Cardiac atrium fibroblast (primary cell): ENCODE measurements around the gene LCN15. TPM values are rescaled to one million over a fixed set of nuclear protein-coding genes. Genes with fewer than 3 reads are reported as not detected.

Experiments
- total RNA-seq: library from RNA; depleted of rRNA; stranded (reverse); fragments of >200 nt; gene quantifications from 2 replicates; pipeline ENCODE4 v1.2.3, GENCODE V29; 2015

Gene LCN15, protein sequence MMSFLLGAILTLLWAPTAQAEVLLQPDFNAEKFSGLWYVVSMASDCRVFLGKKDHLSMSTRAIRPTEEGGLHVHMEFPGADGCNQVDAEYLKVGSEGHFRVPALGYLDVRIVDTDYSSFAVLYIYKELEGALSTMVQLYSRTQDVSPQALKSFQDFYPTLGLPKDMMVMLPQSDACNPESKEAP
- total RNA-seq: not detected in 2 replicates

DNA sequence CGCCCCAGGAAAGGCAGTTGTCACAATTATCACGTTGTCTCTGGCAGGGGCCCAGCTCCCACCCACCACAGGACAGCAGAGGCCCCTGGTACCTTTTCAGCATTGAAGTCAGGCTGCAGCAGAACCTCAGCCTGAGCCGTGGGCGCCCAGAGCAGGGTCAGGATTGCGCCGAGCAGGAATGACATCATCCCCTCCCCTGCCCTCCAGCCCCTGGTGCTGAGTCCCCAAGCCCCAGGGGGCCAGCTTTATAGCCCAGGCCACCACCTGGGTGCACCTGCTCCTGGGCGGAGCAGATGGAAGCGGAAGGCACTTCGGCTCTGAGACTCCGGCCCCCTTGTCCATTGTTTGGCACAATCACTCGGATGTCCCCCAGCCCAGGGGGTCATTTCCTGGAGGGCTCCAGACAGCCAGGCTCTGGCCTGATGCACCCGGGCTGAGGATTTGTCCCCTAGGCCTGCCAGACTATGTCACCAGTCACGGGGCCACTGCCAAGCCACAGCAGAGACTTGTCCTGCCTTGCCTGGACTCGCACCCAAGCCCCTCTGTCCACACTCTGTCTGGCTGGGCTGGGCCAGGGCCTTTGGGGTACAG is at the start of gene LCN15:
TSS of gene LCN15 (minus strand) at position 218 of the 591 bp plus-strand sequence. CDS start at position 188, 30 bp downstream.

GRCh38 chr9:136807281-136808074 is 43.2 kb upstream of the LCN15 start, which contains the start of gene RABL6:
Gene RABL6, plus strand, starts transcription at chr9:136807948. Its CDS starts 249 bp downstream, at chr9:136808197.

GRCh38 chr9:136796238-136796774 is 32.0 kb upstream of the LCN15 start, which contains the start of gene CCDC183:
Gene CCDC183, plus strand, starts transcription at chr9:136796338. Its CDS starts 60 bp downstream, at chr9:136796398.

GRCh38 chr9:136790640-136791515 is 26.6 kb upstream of the LCN15 start, which contains the start of gene TMEM141:
Gene TMEM141, plus strand, starts transcription at chr9:136791344. Its CDS starts 27 bp downstream, at chr9:136791371.

DNA sequence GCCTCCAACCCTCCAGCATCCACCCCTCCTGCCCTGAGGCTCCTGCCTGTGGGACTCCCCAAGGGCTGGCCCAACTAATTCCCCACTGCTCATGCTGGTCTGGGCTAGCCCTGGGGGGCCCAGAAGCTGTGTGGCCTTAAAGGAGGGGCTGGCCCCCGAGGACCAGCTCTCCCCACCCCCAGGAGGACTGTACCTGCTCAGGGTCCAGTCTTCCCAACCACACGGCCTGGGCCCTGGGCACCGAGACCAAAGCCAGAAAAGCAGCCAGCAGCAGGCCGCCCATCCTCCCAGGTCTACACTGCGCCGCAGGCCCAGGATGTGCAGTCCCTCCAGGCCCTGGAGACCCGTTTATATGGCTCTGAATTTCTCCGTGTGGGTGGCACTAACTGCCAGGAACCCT is 16.1 kb downstream of the LCN15 start, which contains the start of gene LCN6:
TSS of gene LCN6 (minus strand) at position 325 of the 400 bp plus-strand sequence. CDS start at position 283, 42 bp downstream.

DNA sequence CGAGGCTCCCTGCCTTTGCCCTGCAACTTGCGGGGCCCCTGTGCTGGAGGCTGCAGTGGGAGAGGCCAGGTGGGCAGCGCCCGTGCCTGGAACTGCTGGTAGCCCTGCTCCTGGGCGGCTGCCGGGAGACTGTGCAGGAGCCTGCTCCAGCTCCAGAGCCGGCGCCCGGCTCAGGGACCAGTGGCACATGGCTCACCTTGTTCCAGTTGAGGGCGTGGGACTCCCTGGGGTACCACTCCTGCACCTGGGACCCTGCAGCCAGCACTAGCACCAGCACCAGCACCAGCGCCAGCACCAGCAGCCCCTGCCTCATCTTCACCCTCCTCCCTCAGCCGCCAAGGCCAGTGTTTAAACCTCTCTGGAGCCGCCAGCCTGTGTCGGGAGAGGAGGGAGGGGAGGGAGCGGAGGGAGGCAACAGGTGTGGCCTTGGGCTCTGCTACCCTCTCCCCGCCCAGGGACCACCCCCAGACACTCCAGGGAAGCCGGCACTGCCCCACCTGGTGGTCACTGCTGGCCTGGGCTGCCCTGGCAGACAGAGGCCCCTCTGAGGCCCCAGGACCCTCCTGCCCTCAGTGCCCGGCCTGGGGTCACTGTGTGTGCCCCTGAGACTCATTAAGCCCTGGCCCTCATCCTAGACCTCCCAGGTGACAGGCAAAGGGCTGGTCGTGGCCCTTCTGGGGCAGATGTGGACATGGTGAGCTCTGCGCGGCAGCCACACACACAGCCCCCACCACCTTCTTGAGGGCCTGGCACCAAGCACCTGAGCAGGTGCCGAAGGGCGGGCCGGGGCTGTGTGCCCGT is 21.5 kb downstream of the LCN15 start, which contains the start of gene LCN10:
TSS of gene LCN10 (minus strand) at position 350 of the 801 bp plus-strand sequence. CDS start at position 313, 37 bp downstream.

GRCh38 chr9:136711751-136712689 is 52.3 kb downstream of the LCN15 start, which contains the start of gene DIPK1B:
Gene DIPK1B, plus strand, starts transcription at chr9:136712572. Its CDS starts 94 bp downstream, at chr9:136712666.

Other genes with a start within 250 kb of the LCN15 start
- 20.9 and 30.1 TPM in 2 replicates for gene NOTCH1, start 218.5 kb downstream of the LCN15 start, total RNA-seq
- gene EGFL7, start 101.6 kb downstream of the LCN15 start, total RNA-seq: 189 and 232 TPM in 2 replicates
- gene AGPAT2, start 77.1 kb downstream of the LCN15 start, total RNA-seq: 76.0 and 90.6 TPM in 2 replicates
- gene DIPK1B, start 51.9 kb downstream of the LCN15 start, total RNA-seq: 20.1 and 25.1 TPM in 2 replicates
- not detected in 2 replicates for gene LCN10, start 21.6 kb downstream of the LCN15 start, total RNA-seq
- gene LCN6, start 16.0 kb downstream of the LCN15 start, total RNA-seq: not detected in 2 replicates
- gene LCN8, start 6.3 kb downstream of the LCN15 start, total RNA-seq: not detected in 2 replicates
- 104 and 151 TPM in 2 replicates for gene TMEM141, start 26.8 kb upstream of the LCN15 start, total RNA-seq
- 0.18 and 1.6 TPM in 2 replicates for gene CCDC183, start 31.8 kb upstream of the LCN15 start, total RNA-seq
- gene RABL6, start 43.4 kb upstream of the LCN15 start, total RNA-seq: 68.2 and 77.4 TPM in 2 replicates
- gene AJM1, start 78.0 kb upstream of the LCN15 start, total RNA-seq: 1.5 and 2.7 TPM in 2 replicates
- gene PHPT1, start 84.9 kb upstream of the LCN15 start, total RNA-seq: 118 and 128 TPM in 2 replicates
- gene MAMDC4, start 87.8 kb upstream of the LCN15 start, total RNA-seq: 3.2 and 3.6 TPM in 2 replicates
- 376 and 413 TPM in 2 replicates for gene EDF1, start 101.8 kb upstream of the LCN15 start, total RNA-seq
- gene TRAF2, start 122.0 kb upstream of the LCN15 start, total RNA-seq: 3.4 and 6.6 TPM in 2 replicates
- 121 and 137 TPM in 2 replicates for gene FBXW5, start 180.2 kb upstream of the LCN15 start, total RNA-seq
- not detected in 2 replicates for gene C8G, start 180.7 kb upstream of the LCN15 start, total RNA-seq
- gene LCN12, start 187.8 kb upstream of the LCN15 start, total RNA-seq: not detected in 2 replicates
- gene PTGDS, start 213.0 kb upstream of the LCN15 start, total RNA-seq: 4.5 and 15.2 TPM in 2 replicates
- not detected in 2 replicates for gene LCNL1, start 218.5 kb upstream of the LCN15 start, total RNA-seq
- gene PAXX, start 227.9 kb upstream of the LCN15 start, total RNA-seq: 17.7 and 29.2 TPM in 2 replicates
- gene CLIC3, start 232.1 kb upstream of the LCN15 start, total RNA-seq: 4.7 and 16.8 TPM in 2 replicates